ENCODE data around the gene TTLL3. TPM values are rescaled to one million over a fixed set of nuclear protein-coding genes. Genes with fewer than 3 reads are reported as not detected.

Gene TTLL3
- total and polyA plus RNA-seq, 2 of the 8 experiments (the other 6 are each of a cell fraction or from before 2014, with no cell fraction given): 5.9 to 8.9 TPM

- no peak overlapping the region for H2BK5ac ChIP-seq (ENCODE audit: low read depth, low read length)
- ChIA-PET CTCF (ENCODE audit: partially characterized antibody) (interaction anchor here (0.5 to 4.9 kb wide), 11 partner anchors 11 to 341 kb away, joined by 3 to 30 read pairs (median 3); partner anchors contain the start of gene ARPC4), POLR2A (ENCODE audit: partially characterized antibody) (interaction anchor here (0.6 to 7.8 kb wide), 7 partner anchors 13 to 97 kb away, joined by 3 to 71 read pairs (median 6); partner anchors contain the start of genes ARPC4, OGG1, RPUSD3 and TADA3)
- H2BK15ac ChIP-seq (ENCODE audit: low read length): no peak overlapping the region
- no peak overlapping the region for H3K4me3 ChIP-seq (ENCODE audit: extremely low read depth in 1 of 4, insufficient read depth in 2 of 4, low read depth in 3 of 4, low read length in 4 of 4)
- DNase-seq (ENCODE audit: low read depth in 1 of 2, low spot score in 2 of 2): no peak
- H3K9ac ChIP-seq (replicated peaks in 1 of 4; ENCODE audit: extremely low read depth in 1 of 4, low read depth in 3 of 4, low read length in 3 of 4): no peak overlapping the region
- no peak overlapping the region for H3K23ac ChIP-seq (ENCODE audit: insufficient read length)
- H3K56ac ChIP-seq (replicated peaks; ENCODE audit: insufficient read length, low read depth, low read length): no peak overlapping the region
- no peak overlapping the region for H2BK12ac ChIP-seq (ENCODE audit: low read depth, low read length)
- H3K27me3 ChIP-seq (replicated peaks in 1 of 4; ENCODE audit: control insufficient read depth in 3 of 4, extremely low read depth in 1 of 4, insufficient read depth in 3 of 4, low read length in 3 of 4): peaks cover 0 to 11% (median 9%) of the 10 kb centered on the region in 4 experiments; a peak in 5 of 7 replicates
- no peak overlapping the region for H3K27ac ChIP-seq (ENCODE audit: low read depth, low read length)
- H2AFZ ChIP-seq (ENCODE audit: low read length): no peak overlapping the region
- no peak overlapping the region for H3K4ac ChIP-seq (replicated peaks; ENCODE audit: insufficient read length, low read depth, low read length)
- H2BK120ac ChIP-seq (replicated peaks; ENCODE audit: low read depth, low read length): no peak overlapping the region
- H3K18ac ChIP-seq (ENCODE audit: extremely low read depth, low read length): no peak overlapping the region
- no peak overlapping the region for H3K14ac ChIP-seq (ENCODE audit: insufficient read length)
- no peaks in the 10 kb centered on the region for H3K9me3 ChIP-seq (ENCODE audit: insufficient read depth in 2 of 2, low read depth in 1 of 2, low read length in 1 of 2)
- H4K20me1 ChIP-seq (replicated peaks in 1 of 2; ENCODE audit: control insufficient read depth in 1 of 2, insufficient read depth in 2 of 2, low read length in 2 of 2): peaks cover 3 to 10% of the 10 kb centered on the region in 2 experiments
- peaks cover 2% of the 10 kb centered on the region; the same call in 1 of the 2 replicates for H3K23me2 ChIP-seq (ENCODE audit: low read depth, low read length)
- no peaks in the 10 kb centered on the region for H3K79me2 ChIP-seq (ENCODE audit: control insufficient read depth in 1 of 2, insufficient read depth in 2 of 2, low read length in 2 of 2)
- FAIRE-seq: no peak
- H2AK5ac ChIP-seq (ENCODE audit: low read depth, low read length): no peak overlapping the region
- H3K4me1 ChIP-seq (replicated peaks in 1 of 4; ENCODE audit: control insufficient read depth in 3 of 4, insufficient read depth in 4 of 4, low read length in 3 of 4): peaks cover 0 to 9% (median 2%) of the 10 kb centered on the region in 4 experiments; a peak in 3 of 7 replicates
- no peak overlapping the region for H4K5ac ChIP-seq (ENCODE audit: insufficient read length, low read depth, low read length)
- no peak for TF ChIP-seq RFX5 (IDR thresholded peaks at IDR 0.05; ENCODE audit: borderline replicate concordance, low read depth, low read length)
- H2BK20ac ChIP-seq (ENCODE audit: low read length): no peak overlapping the region
- WGBS, 2 experiments (ENCODE audit: extremely low coverage in 1 of 2, insufficient coverage in 1 of 2, insufficient read length in 1 of 2, insufficient replicate concordance in 2 of 2, low coverage in 1 of 2, low lambda C conversion rate in 2 of 2, missing lambda C conversion rate in 1 of 2): 100% methylated on average over 1 of the region's 2 CpGs; no CpG with 5 or more reads in 1 of the 2 experiments
- H3K4me2 ChIP-seq (ENCODE audit: insufficient read depth in 1 of 2, low read depth in 2 of 2, low read length in 2 of 2): no peak overlapping the region
- H4K91ac ChIP-seq (replicated peaks; ENCODE audit: insufficient read length, low read length): no peak overlapping the region
- H4K8ac ChIP-seq (ENCODE audit: extremely low read depth, insufficient read depth, low read length): no peak overlapping the region
- peaks cover 22 to 35% (median 30%) of the 10 kb centered on the region in 4 experiments; a peak in 7 of 8 replicates for H3K36me3 ChIP-seq (ENCODE audit: control insufficient read depth in 2 of 4, insufficient read depth in 4 of 4, low read length in 3 of 4)
- H3K79me1 ChIP-seq (ENCODE audit: low read depth, low read length): no peaks in the 10 kb centered on the region
These were observed 2.1 kb upstream of the TTLL3 start for GRCh38 chr3:9807981-9808344.

All from H1 (cell line).